A673 (cell line): ENCODE measurements around the gene MGMT. TPM values are rescaled to one million over a fixed set of nuclear protein-coding genes. Genes with fewer than 3 reads are reported as not detected.

Experiments
- BruUV-seq: library from RNA; stranded (reverse); fragments of 400-500 nt; replicated peaks from 2 replicates; lab custom pipeline; 2021; lab: Mats Ljungman, UMichigan
- CTCF ChIA-PET: fragments of 300-600 bp; sonication (Branson Sonifier 250); formaldehyde crosslinking; loops from one replicate; lab custom pipeline; 2022; ENCODE audit warnings: antibody characterized with exemption; lab: Charles Lee
- POLR2A ChIA-PET: fragments of 300-600 bp; sonication (Branson Sonifier 250); formaldehyde crosslinking; loops from one replicate; lab custom pipeline; 2022; ENCODE audit warnings: antibody characterized with exemption; ENCODE audit not compliant: low non-redundant PET; lab: Charles Lee
- DNase-seq: peaks from one replicate; pipeline ENCODE4 v3.0.0-alpha.2; 2015; ENCODE audit warnings: low spot score
- H3K27ac ChIP-seq: fragments of 200-600 bp; sonication (generic); 2 replicates; pipeline ENCODE4 v1.5.1; 2016; ENCODE audit warnings: mixed run types, low read depth, mild to moderate bottlenecking, mixed read lengths, antibody characterized with exemption, low read length; ENCODE audit not compliant: poor library complexity, severe bottlenecking
- H3K27me3 ChIP-seq: fragments of 200-600 bp; sonication (generic); replicated peaks from 2 replicates; pipeline ENCODE4 v1.6.1; 2017; ENCODE audit warnings: mixed run types, low read depth, mild to moderate bottlenecking, mixed read lengths, antibody characterized with exemption, low read length; ENCODE audit not compliant: insufficient read depth, poor library complexity
- H3K36me3 ChIP-seq: fragments of 200-600 bp; sonication (generic); 2 replicates; pipeline ENCODE4 v1.6.1; 2016; ENCODE audit warnings: mixed run types, mild to moderate bottlenecking, mixed read lengths, antibody characterized with exemption, low read length; ENCODE audit not compliant: insufficient read depth, poor library complexity, severe bottlenecking
- H3K4me1 ChIP-seq: fragments of 200-600 bp; sonication (generic); 2 replicates; pipeline ENCODE4 v1.6.1; 2017; ENCODE audit warnings: mixed run types, mild to moderate bottlenecking, mixed read lengths, antibody characterized with exemption, low read length; ENCODE audit not compliant: insufficient read depth, poor library complexity, severe bottlenecking
- H3K4me3 ChIP-seq: fragments of 200-600 bp; sonication (generic); 2 replicates; pipeline ENCODE4 v1.5.1; 2016; ENCODE audit warnings: low read depth, mixed run types, mild to moderate bottlenecking, mixed read lengths, low read length; ENCODE audit not compliant: poor library complexity, severe bottlenecking
- H3K9me3 ChIP-seq: fragments of 200-600 bp; sonication (generic); 2 replicates; pipeline ENCODE4 v1.6.1; 2016; ENCODE audit warnings: mixed run types, low read depth, mild to moderate bottlenecking, mixed read lengths, antibody characterized with exemption, low read length; ENCODE audit not compliant: poor library complexity, severe bottlenecking
- CTCF ChIP-seq: fragments of 300-800, 200-600 bp; sonication (generic); conservative IDR thresholded peaks from 2 replicates; pipeline ENCODE4 v1.5.1; 2017; ENCODE audit warnings: low read depth, mild to moderate bottlenecking, antibody characterized with exemption, low read length, moderate library complexity, mixed read lengths
- EZH2 ChIP-seq: fragments of 200-600 bp; sonication (generic); IDR thresholded peaks from 2 replicates; pipeline ENCODE4 v1.6.1; 2017; ENCODE audit warnings: borderline replicate concordance, low read depth, mild to moderate bottlenecking, mixed read lengths, antibody characterized with exemption, low read length; ENCODE audit not compliant: poor library complexity, severe bottlenecking
- intact Hi-C: fragments of 100-400 bp; cut with micrococcal nuclease; formaldehyde crosslinking; loops from one replicate; pipeline ENCODE4 v1.10.0; 2022; ENCODE audit not compliant: unreplicated experiment
- total RNA-seq: library from RNA; stranded (reverse); gene quantifications from 2 replicates; pipeline ENCODE4 v1.2.3, GENCODE V29; 2021

Gene MGMT
- total RNA-seq, 1 experiment from 2014 or later = 19.5 TPM

- Histone ChIP-seq H3K4me1 (no peaks in the 10 kb centered on the region), H3K27me3 (no peaks in the 10 kb centered on the region), H3K9me3 (peaks cover 14% of the 10 kb centered on the region), H3K27ac (no peak overlapping the region), H3K4me3 (no peak overlapping the region), H3K36me3 (no peaks in the 10 kb centered on the region)
- CTCF ChIA-PET = no interaction called here
- TF ChIP-seq CTCF (no peak), EZH2 (no peak)
- POLR2A ChIA-PET = interaction anchor here (0.7 kb wide), 1 partner anchor 100 kb away, joined by 4 read pairs; no protein-coding TSS in a partner anchor
- no peak for DNase-seq
- intact Hi-C loops = no loop called here
- no TSS peak for BruUV-seq
Measured at GRCh38 chr10:129670124-129670523, 203.1 kb downstream of the MGMT start.

DNA sequence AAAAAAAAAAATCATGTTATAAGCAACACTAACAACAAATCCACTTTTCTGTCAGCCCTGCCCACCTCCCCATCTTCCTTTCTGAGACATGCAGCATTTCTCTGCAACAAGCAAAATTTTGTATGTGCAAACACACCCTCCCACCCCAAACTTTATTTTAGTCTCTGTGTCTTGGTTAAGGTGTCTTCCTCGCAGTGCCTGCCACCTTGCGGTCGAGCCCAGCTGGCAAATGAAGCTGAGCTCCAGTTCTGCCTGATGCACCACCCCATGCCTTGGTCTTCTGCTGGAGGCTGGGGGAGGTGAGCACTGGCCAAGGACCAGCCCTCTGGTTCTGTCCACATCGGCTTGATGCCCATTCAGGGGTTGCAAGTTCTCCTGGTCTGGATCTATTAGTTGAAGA lies 206.3 kb downstream of the MGMT start:
- BruUV-seq = no TSS peak
- H3K4me3 ChIP-seq = no peak overlapping the region
- intact Hi-C loops = no loop called here
- CTCF ChIA-PET = no interaction called here
- TF ChIP-seq EZH2 (no peak), CTCF (no peak)
- peaks cover 14% of the 10 kb centered on the region for H3K9me3 ChIP-seq
- H3K27ac ChIP-seq = no peak overlapping the region
- POLR2A ChIA-PET = no interaction called here
- H3K4me1 ChIP-seq = no peaks in the 10 kb centered on the region
- no peaks in the 10 kb centered on the region for H3K36me3 ChIP-seq
- DNase-seq = no peak
- no peaks in the 10 kb centered on the region for H3K27me3 ChIP-seq

GRCh38 chr10:129675027-129675769 lies 208.2 kb downstream of the MGMT start:
- DNase-seq = no peak
- Histone ChIP-seq H3K36me3 (no peaks in the 10 kb centered on the region), H3K4me1 (no peaks in the 10 kb centered on the region), H3K4me3 (no peak overlapping the region), H3K27ac (no peak overlapping the region), H3K9me3 (peaks cover 5% of the 10 kb centered on the region), H3K27me3 (no peaks in the 10 kb centered on the region)
- POLR2A ChIA-PET = no interaction called here
- intact Hi-C loops = no loop called here
- TF ChIP-seq CTCF = no peak
- TF ChIP-seq EZH2 = no peak
- BruUV-seq = no TSS peak
- CTCF ChIA-PET = no interaction called here
